Measurements from ENCODE around the gene MSMO1.

Gene MSMO1

GRCh38 chr4:165302658-165303057 lies 24.8 kb upstream of the MSMO1 start:
- CTCF ChIA-PET, result no interaction called here
- no peak for DNase-seq (ENCODE audit: low spot score)
- TF ChIP-seq CTCF (conservative IDR thresholded peaks at IDR 0.05; ENCODE audit: low read depth), result no peak
- H3K27ac ChIP-seq, result no peak overlapping the region
- POLR2A ChIA-PET (ENCODE audit: low non-redundant PET), result no interaction called here

GRCh38 chr4:165308166-165308565 lies 19.3 kb upstream of the MSMO1 start:
- no peak for DNase-seq (ENCODE audit: low spot score)
- CTCF ChIA-PET, result interaction anchor here (0.6 kb wide), 1 partner anchor 10 kb away, joined by 5 read pairs; no protein-coding TSS in a partner anchor
- POLR2A ChIA-PET (ENCODE audit: low non-redundant PET), result no interaction called here
- no peak overlapping the region for H3K27ac ChIP-seq
- TF ChIP-seq CTCF (conservative IDR thresholded peaks at IDR 0.05; ENCODE audit: low read depth), result no peak

GRCh38 chr4:165308606-165309005 lies 18.9 kb upstream of the MSMO1 start:
- no peak overlapping the region for H3K27ac ChIP-seq
- DNase-seq (ENCODE audit: low spot score), result no peak
- TF ChIP-seq CTCF (conservative IDR thresholded peaks at IDR 0.05; ENCODE audit: low read depth), result no peak
- ChIA-PET POLR2A (ENCODE audit: low non-redundant PET) (no interaction called here), CTCF (interaction anchor here (0.6 kb wide), 1 partner anchor 11 kb away, joined by 5 read pairs; no protein-coding TSS in a partner anchor)

GRCh38 chr4:165309456-165309855 lies 18.0 kb upstream of the MSMO1 start:
- H3K27ac ChIP-seq, result no peak overlapping the region
- no peak for DNase-seq (ENCODE audit: low spot score)
- TF ChIP-seq CTCF (conservative IDR thresholded peaks at IDR 0.05; ENCODE audit: low read depth), result no peak
- ChIA-PET POLR2A (ENCODE audit: low non-redundant PET) (no interaction called here), CTCF (no interaction called here)

- no peak for TF ChIP-seq CTCF (conservative IDR thresholded peaks at IDR 0.05; ENCODE audit: low read depth)
- DNase-seq (ENCODE audit: low spot score), result no peak
- POLR2A ChIA-PET (ENCODE audit: low non-redundant PET), result no interaction called here
- no peak overlapping the region for H3K27ac ChIP-seq
- CTCF ChIA-PET, result no interaction called here
Measured at GRCh38 chr4:165312506-165312905, 15.0 kb upstream of the MSMO1 start.

- H3K27ac ChIP-seq, result no peak overlapping the region
- ChIA-PET CTCF (no interaction called here), POLR2A (ENCODE audit: low non-redundant PET) (no interaction called here)
- TF ChIP-seq CTCF (conservative IDR thresholded peaks at IDR 0.05; ENCODE audit: low read depth), result no peak
- DNase-seq (ENCODE audit: low spot score), result no peak
Measured at GRCh38 chr4:165319030-165319429, 8.4 kb upstream of the MSMO1 start.

- TF ChIP-seq CTCF (conservative IDR thresholded peaks at IDR 0.05; ENCODE audit: low read depth), result no peak
- CTCF ChIA-PET, result no interaction called here
- no peak for DNase-seq (ENCODE audit: low spot score)
- H3K27ac ChIP-seq, result no peak overlapping the region
- POLR2A ChIA-PET (ENCODE audit: low non-redundant PET), result no interaction called here
Measured at GRCh38 chr4:165319509-165319908, 8.0 kb upstream of the MSMO1 start.

All from RWPE1 (cell line).